Loucy (cell line): Measurements from ENCODE around the gene MAD1L1.
"Not testable (repeated sequence)": the region's sequence is repeated elsewhere in the genome, so short reads cannot be mapped to it uniquely, and the experiment has no call there.

Experiments
- H2AFZ ChIP-seq: fragments of 200-600 bp; sonication (generic); 2 replicates; pipeline ENCODE4 v1.6.0; 2016; ENCODE audit warnings: antibody characterized with exemption, mild to moderate bottlenecking, low read length, moderate library complexity
- H3F3A ChIP-seq: fragments of 200-600 bp; 2 replicates; pipeline ENCODE4 v1.6.0; 2016; ENCODE audit warnings: antibody characterized with exemption, low read depth, mild to moderate bottlenecking
- H3K27me3 ChIP-seq: fragments of 200-600 bp; sonication (generic); 2 replicates; pipeline ENCODE4 v1.6.1; 2014; ENCODE audit warnings: low read length, mild to moderate bottlenecking; ENCODE audit not compliant: insufficient read depth, poor library complexity, severe bottlenecking
- H3K36me3 ChIP-seq: fragments of 200-600 bp; sonication (generic); 2 replicates; pipeline ENCODE4 v1.6.1; 2016; ENCODE audit warnings: low read length; ENCODE audit not compliant: insufficient read depth
- H3K4me1 ChIP-seq: fragments of 200-600 bp; sonication (generic); 2 replicates; pipeline ENCODE4 v1.5.1; 2014; ENCODE audit warnings: low read length, mild to moderate bottlenecking; ENCODE audit not compliant: insufficient read depth, poor library complexity, severe bottlenecking
- H3K4me2 ChIP-seq: fragments of 200-600 bp; sonication (generic); 2 replicates; pipeline ENCODE4 v1.6.0; 2014; ENCODE audit warnings: antibody characterized with exemption, low read length, low read depth, mild to moderate bottlenecking; ENCODE audit not compliant: poor library complexity, severe bottlenecking
- H3K4me3 ChIP-seq: fragments of 200-600 bp; sonication (generic); 2 replicates; pipeline ENCODE4 v1.5.1; 2014; ENCODE audit warnings: low read length, mild to moderate bottlenecking, mixed read lengths; ENCODE audit not compliant: poor library complexity, severe bottlenecking
- H3K79me2 ChIP-seq: fragments of 200-600 bp; sonication (generic); 2 replicates; pipeline ENCODE4 v1.6.1; 2014; ENCODE audit warnings: low read length; ENCODE audit not compliant: insufficient read depth
- H3K9ac ChIP-seq: fragments of 200-600 bp; sonication (generic); 2 replicates; pipeline ENCODE4 v1.6.0; 2014; ENCODE audit warnings: mild to moderate bottlenecking, low read depth, low read length, moderate library complexity; ENCODE audit not compliant: poor library complexity, severe bottlenecking
- H3K9me2 ChIP-seq: fragments of 200-600 bp; sonication (generic); replicated peaks from 2 replicates; pipeline ENCODE4 v1.6.1; 2016; ENCODE audit warnings: low read depth, low read length, mixed read lengths
- H3K9me3 ChIP-seq: fragments of 200-600 bp; sonication (generic); 2 replicates; pipeline ENCODE4 v1.6.1; 2014; ENCODE audit warnings: mild to moderate bottlenecking, antibody characterized with exemption, low read length, low read depth; ENCODE audit not compliant: insufficient read depth
- H4K20me1 ChIP-seq: fragments of 200-600 bp; sonication (generic); 2 replicates; pipeline ENCODE4 v1.6.0; 2014; ENCODE audit warnings: antibody characterized with exemption, low read length, mild to moderate bottlenecking; ENCODE audit not compliant: insufficient read depth, poor library complexity, severe bottlenecking
- CTCF ChIP-seq: fragments of 200-600 bp; sonication (generic); conservative IDR thresholded peaks from 2 replicates; pipeline ENCODE4 v1.5.1; 2014; ENCODE audit warnings: mild to moderate bottlenecking, antibody characterized with exemption, low read length
- EZH2phosphoT487 ChIP-seq: fragments of 200-600 bp; IDR thresholded peaks from 2 replicates; pipeline ENCODE4 v1.6.1; 2018; ENCODE audit warnings: antibody characterized with exemption, mild to moderate bottlenecking, moderate library complexity, borderline replicate concordance

The MAD1L1 gene

GRCh38 chr7:1931256-1931950, 301.3 kb downstream of the MAD1L1 start:
- Histone ChIP-seq H3K4me3 (no peak overlapping the region), H3F3A (peaks cover 12% of the 10 kb centered on the region), H4K20me1 (peaks cover 57% of the 10 kb centered on the region)

GRCh38 chr7:1930381-1931065, 302.2 kb downstream of the MAD1L1 start:
- no peaks in the 10 kb centered on the region for H3K9me2 ChIP-seq
- peaks cover 34% of the 10 kb centered on the region; the same call in 1 of the 2 replicates for H3K36me3 ChIP-seq
- H3K27me3 ChIP-seq, result no peaks in the 10 kb centered on the region
- TF ChIP-seq CTCF, result no peak
- no peak for TF ChIP-seq EZH2phosphoT487
- peaks cover 59% of the 10 kb centered on the region for H3K79me2 ChIP-seq
- no peak overlapping the region for H3K9ac ChIP-seq
- H2AFZ ChIP-seq, result no peak overlapping the region
- H3F3A ChIP-seq, result peaks cover 19% of the 10 kb centered on the region
- no peaks in the 10 kb centered on the region for H3K9me3 ChIP-seq
- H3K4me3 ChIP-seq, result no peak overlapping the region
- H4K20me1 ChIP-seq, result peaks cover 51% of the 10 kb centered on the region
- no peak overlapping the region for H3K4me2 ChIP-seq
- H3K4me1 ChIP-seq, result peaks cover 33% of the 10 kb centered on the region

More at GRCh38 chr7:1931256-1931950, 301.3 kb downstream of the MAD1L1 start:
- Histone ChIP-seq H3K9me2 (no peaks in the 10 kb centered on the region), H3K36me3 (peaks cover 37% of the 10 kb centered on the region; the same call in 1 of the 2 replicates), H3K4me2 (no peak overlapping the region), H3K79me2 (peaks cover 68% of the 10 kb centered on the region), H3K4me1 (peaks cover 31% of the 10 kb centered on the region), H3K27me3 (no peaks in the 10 kb centered on the region), H3K9ac (no peak overlapping the region), H3K9me3 (no peaks in the 10 kb centered on the region), H2AFZ (no peak overlapping the region)
- no peak for TF ChIP-seq EZH2phosphoT487
- TF ChIP-seq CTCF, result no peak

- Histone ChIP-seq H3F3A (peaks cover 28% of the 10 kb centered on the region), H3K4me1 (peaks cover 38% of the 10 kb centered on the region), H3K36me3 (peaks cover 24% of the 10 kb centered on the region; the same call in 1 of the 2 replicates), H3K79me2 (peaks cover 56% of the 10 kb centered on the region), H4K20me1 (peaks cover 50% of the 10 kb centered on the region)
- H3K4me2 ChIP-seq, H2AFZ ChIP-seq, H3K4me3 ChIP-seq, H3K27me3 ChIP-seq, H3K9ac ChIP-seq, H3K9me3 ChIP-seq, H3K9me2 ChIP-seq: not testable (repeated sequence)
Measured at GRCh38 chr7:1929349-1929925, 303.3 kb downstream of the MAD1L1 start.
